T-cell (primary cell): Measurements from ENCODE around the gene SVIL. TPM values are rescaled to one million over a fixed set of nuclear protein-coding genes. Genes with fewer than 3 reads are reported as not detected.

Experiments
- ATAC-seq, 4 experiments: fragments of 200-7000 bp in 3 of 4; fragments of 150-1000 bp in 1 of 4; cut with Tn5 transposase; replicated peaks in 1 of 4; 1 replicate in 3 of 4; 2 replicates in 1 of 4; pipeline ENCODE4 v1.10.0; 2021; ENCODE audit warnings: moderate library complexity in 3 of 4, mild to moderate bottlenecking in 2 of 4, moderate number of reproducible peaks in 1 of 4
- CTCF ChIA-PET, 2 donors: fragments of 300-600 bp; sonication (Branson Sonifier 250); formaldehyde crosslinking; loops; one replicate each; lab custom pipeline; 2022; ENCODE audit warnings: antibody characterized with exemption in 2 of 2; lab: Charles Lee
- POLR2A ChIA-PET, 2 donors: fragments of 300-600 bp; sonication (Branson Sonifier 250); formaldehyde crosslinking; loops; one replicate each; lab custom pipeline; 2022; ENCODE audit warnings: antibody characterized with exemption in 2 of 2; lab: Charles Lee
- DNase-seq, 35 experiments: peaks; one replicate each; pipeline versions ENCODE4 v3.0.0 to v3.0.0-alpha.2; 2013 to 2023
- H3K27ac ChIP-seq: one replicate; pipeline ENCODE4 v1.5.1; 2013; ENCODE audit warnings: low read length
- H3K27me3 ChIP-seq, 2 experiments: replicated peaks in 1 of 2; 1 replicate in 1 of 2; 2 replicates in 1 of 2; pipeline versions ENCODE4 v1.6.1 to v1.7.0; 2013; ENCODE audit warnings: low read length in 1 of 2, mixed read lengths in 1 of 2; ENCODE audit not compliant: control insufficient read depth in 2 of 2, insufficient read depth in 2 of 2; ENCODE audit errors: extremely low read depth in 1 of 2
- H3K36me3 ChIP-seq, 2 donors: 1 replicate in 1 of 2; 2 replicates in 1 of 2; pipeline versions ENCODE4 v1.6.1 to v1.7.0; 2013; ENCODE audit warnings: low read length in 1 of 2; ENCODE audit not compliant: control insufficient read depth in 2 of 2, insufficient read depth in 1 of 2; ENCODE audit errors: extremely low read depth in 1 of 2
- H3K4me1 ChIP-seq, 2 experiments: 1 replicate in 1 of 2; 2 replicates in 1 of 2; pipeline versions ENCODE4 v1.6.1 to v1.7.0; 2013; ENCODE audit warnings: low read length in 2 of 2, mixed read lengths in 1 of 2; ENCODE audit not compliant: insufficient read depth in 2 of 2, control insufficient read depth in 1 of 2; ENCODE audit errors: extremely low read depth in 1 of 2
- H3K4me3 ChIP-seq, 2 donors: 1 replicate in 1 of 2; 2 replicates in 1 of 2; pipeline versions ENCODE4 v1.5.1 to v1.7.0; 2013; ENCODE audit warnings: mild to moderate bottlenecking in 2 of 2, low read length in 1 of 2, moderate library complexity in 1 of 2; ENCODE audit not compliant: control insufficient read depth in 1 of 2; ENCODE audit errors: extremely low read depth in 1 of 2
- H3K9me3 ChIP-seq: 2 replicates; pipeline ENCODE4 v1.7.0; 2013
- H3K27ac Mint-ChIP-seq, 2 donors: one replicate each; pipeline ENCODE4 v1.8.0; 2020 to 2021; ENCODE audit warnings: mild to moderate bottlenecking in 2 of 2, mixed read lengths in 2 of 2
- H3K27me3 Mint-ChIP-seq, 2 donors: one replicate each; pipeline ENCODE4 v1.8.0; 2021 to 2022; ENCODE audit warnings: mixed read lengths in 2 of 2
- H3K36me3 Mint-ChIP-seq: one replicate; pipeline ENCODE4 v1.8.0; 2021; ENCODE audit warnings: mixed read lengths
- H3K4me1 Mint-ChIP-seq, 3 donors: one replicate each; pipeline ENCODE4 v1.8.0; 2020 to 2022; ENCODE audit warnings: mixed read lengths in 3 of 3, mild to moderate bottlenecking in 1 of 3
- H3K4me3 Mint-ChIP-seq, 3 donors: one replicate each; pipeline ENCODE4 v1.8.0; 2020 to 2022; ENCODE audit warnings: mild to moderate bottlenecking in 3 of 3, mixed read lengths in 3 of 3, moderate library complexity in 3 of 3
- H3K9me3 Mint-ChIP-seq, 3 donors: one replicate each; pipeline ENCODE4 v1.8.0; 2020 to 2022; ENCODE audit warnings: mixed read lengths in 3 of 3
- WGBS: methylation state at CpG from one replicate; pipeline ENCODE4 v1.1.5; 2013; ENCODE audit warnings: missing lambda C conversion rate; ENCODE audit not compliant: insufficient coverage; 5-methylcytosine and 5-hydroxymethylcytosine counted together
- total RNA-seq, 35 experiments: library from RNA in 6 of 35; stranded (reverse) in 6 of 35; fragments of 120-200 nt in 1 of 35; gene quantifications; one replicate each; pipeline versions ENCODE4 v1.2.1 to v1.2.4 and lab custom pipeline; 2013 to 2026

SVIL gene
- total RNA-seq, 5 donors from 2014 or later (not counting 1 experiment from before 2014, with no cell fraction given) = 17.4 to 45.6 (median 19.6) TPM

GRCh38 chr10:29651767-29652166 lies 17.0 kb upstream of the SVIL start:
- Mint-ChIP-seq H3K4me3 (no peak overlapping the region), H3K27me3 (no peaks in the 10 kb centered on the region), H3K9me3 (no peaks in the 10 kb centered on the region), H3K27ac (no peak overlapping the region), H3K36me3 (peaks cover 36% of the 10 kb centered on the region), H3K4me1 (peaks cover 39 to 48% (median 46%) of the 10 kb centered on the region in 3 donors)
- ATAC-seq (no peak), DNase-seq (no peak)
- WGBS = 50% methylated on average over 2 of the region's 3 CpGs
- Histone ChIP-seq H3K27ac (no peak overlapping the region), H3K4me3 (no peak overlapping the region), H3K27me3 (no peaks in the 10 kb centered on the region), H3K36me3 (peaks cover 0 to 6% of the 10 kb centered on the region in 2 donors), H3K9me3 (no peaks in the 10 kb centered on the region), H3K4me1 (peaks cover 17 to 20% of the 10 kb centered on the region in 2 experiments)
- ChIA-PET CTCF (no interaction called here), POLR2A (no interaction called here)

- Mint-ChIP-seq H3K27ac (peak overlapping the region in 1 of 2 donors; percentile 53), H3K4me1 (peaks cover 49 to 56% (median 53%) of the 10 kb centered on the region in 3 donors), H3K27me3 (no peaks in the 10 kb centered on the region), H3K36me3 (peaks cover 28% of the 10 kb centered on the region), H3K4me3 (no peak overlapping the region), H3K9me3 (no peaks in the 10 kb centered on the region)
- peaks cover 23 to 24% of the 10 kb centered on the region in 2 experiments for H3K4me1 ChIP-seq
- no peak overlapping the region for H3K4me3 ChIP-seq
- POLR2A ChIA-PET = no interaction called here
- peaks cover 0 to 6% of the 10 kb centered on the region in 2 donors for H3K36me3 ChIP-seq
- CTCF ChIA-PET = no interaction called here
- ATAC-seq (no peak), DNase-seq (no peak)
- no peak overlapping the region for H3K27ac ChIP-seq
- no peaks in the 10 kb centered on the region for H3K27me3 ChIP-seq
- 89% methylated on average over 1 of the region's 1 CpG for WGBS
- no peaks in the 10 kb centered on the region for H3K9me3 ChIP-seq
Measured at GRCh38 chr10:29650552-29650944, 15.8 kb upstream of the SVIL start.

- peaks cover 51 to 59% (median 56%) of the 10 kb centered on the region in 3 donors for H3K4me1 Mint-ChIP-seq
- no peaks in the 10 kb centered on the region for H3K9me3 ChIP-seq
- no peaks in the 10 kb centered on the region for H3K27me3 Mint-ChIP-seq
- DNase-seq = no peak
- peak overlapping the region in 1 of 2 donors; percentile 20 for H3K27ac Mint-ChIP-seq
- no peak for ATAC-seq
- H3K36me3 Mint-ChIP-seq = peaks cover 25% of the 10 kb centered on the region
- peaks cover 23 to 24% of the 10 kb centered on the region in 2 experiments for H3K4me1 ChIP-seq
- no CpG with 5 or more reads among the region's 7 CpGs for WGBS
- CTCF ChIA-PET = no interaction called here
- H3K4me3 Mint-ChIP-seq = no peak overlapping the region
- no peaks in the 10 kb centered on the region for H3K27me3 ChIP-seq
- H3K27ac ChIP-seq = no peak overlapping the region
- H3K4me3 ChIP-seq = no peak overlapping the region
- peaks cover 0 to 4% of the 10 kb centered on the region in 2 donors for H3K36me3 ChIP-seq
- POLR2A ChIA-PET = no interaction called here
- no peaks in the 10 kb centered on the region for H3K9me3 Mint-ChIP-seq
Measured at GRCh38 chr10:29649561-29650551, 15.1 kb upstream of the SVIL start.

- H3K9me3 ChIP-seq = no peaks in the 10 kb centered on the region
- CTCF ChIA-PET = no interaction called here
- H3K4me1 ChIP-seq = peaks cover 23 to 24% of the 10 kb centered on the region in 2 experiments
- Mint-ChIP-seq H3K9me3 (no peaks in the 10 kb centered on the region), H3K4me3 (no peak overlapping the region), H3K27ac (peak overlapping the region; percentile 61 to 76), H3K4me1 (peaks cover 51 to 59% (median 54%) of the 10 kb centered on the region in 3 donors), H3K36me3 (peaks cover 28% of the 10 kb centered on the region), H3K27me3 (no peaks in the 10 kb centered on the region)
- WGBS = no CpG with 5 or more reads among the region's 1 CpG
- ATAC-seq (no peak), DNase-seq (no peak)
- H3K27ac ChIP-seq = no peak overlapping the region
- peaks cover 0 to 4% of the 10 kb centered on the region in 2 donors for H3K36me3 ChIP-seq
- POLR2A ChIA-PET = no interaction called here
- no peak overlapping the region for H3K4me3 ChIP-seq
- no peaks in the 10 kb centered on the region for H3K27me3 ChIP-seq
Measured at GRCh38 chr10:29648983-29649268, 14.2 kb upstream of the SVIL start.

GRCh38 chr10:29648114-29648982 lies 13.6 kb upstream of the SVIL start:
- CTCF ChIA-PET = interaction anchor here in 1 of 2 donors (2.5 kb wide), 1 partner anchor 9 kb away, joined by 10 read pairs; no protein-coding TSS in a partner anchor
- Mint-ChIP-seq H3K27me3 (no peaks in the 10 kb centered on the region), H3K4me3 (peak overlapping the region; percentile 19 to 78 (median 47)), H3K27ac (peak overlapping the region; percentile 68 to 76), H3K9me3 (no peaks in the 10 kb centered on the region), H3K36me3 (peaks cover 28% of the 10 kb centered on the region), H3K4me1 (peaks cover 51 to 59% (median 54%) of the 10 kb centered on the region in 3 donors)
- Histone ChIP-seq H3K27ac (peak overlapping the region; percentile 35), H3K9me3 (no peaks in the 10 kb centered on the region), H3K4me3 (peak overlapping the region in 1 of 2 donors; percentile 19), H3K4me1 (peaks cover 23 to 24% of the 10 kb centered on the region in 2 experiments), H3K27me3 (no peaks in the 10 kb centered on the region), H3K36me3 (peaks cover 0 to 6% of the 10 kb centered on the region in 2 donors)
- POLR2A ChIA-PET = interaction anchor here in 1 of 2 donors (1.1 kb wide), 1 partner anchor 8 kb away, joined by 17 read pairs; no protein-coding TSS in a partner anchor
- peak; percentile 79 to 82 (median 81) for ATAC-seq
- peak in 26 of 35 experiments; percentile 4 to 46 (median 20) for DNase-seq
- 53% methylated on average over 4 of the region's 9 CpGs for WGBS

GRCh38 chr10:29647478-29647877 lies 12.7 kb upstream of the SVIL start:
- peak in 2 of 4 experiments; percentile 58 to 68 for ATAC-seq
- Mint-ChIP-seq H3K27ac (peak overlapping the region in 1 of 2 donors; percentile 72), H3K9me3 (no peaks in the 10 kb centered on the region), H3K36me3 (peaks cover 26% of the 10 kb centered on the region), H3K27me3 (no peaks in the 10 kb centered on the region), H3K4me3 (peak overlapping the region in 2 of 3 donors; percentile 39 to 78), H3K4me1 (peaks cover 51 to 54% (median 54%) of the 10 kb centered on the region in 3 donors)
- ChIA-PET POLR2A (interaction anchor here in 1 of 2 donors (1.1 kb wide), 1 partner anchor 9 kb away, joined by 17 read pairs; no protein-coding TSS in a partner anchor), CTCF (interaction anchor here (0.6 to 2.5 kb wide), 7 partner anchors 8 to 1038 kb away, joined by 4 to 10 read pairs (median 4); no protein-coding TSS in a partner anchor)
- H3K36me3 ChIP-seq = peaks cover 0 to 6% of the 10 kb centered on the region in 2 donors
- no peaks in the 10 kb centered on the region for H3K27me3 ChIP-seq
- no CpG with 5 or more reads among the region's 5 CpGs for WGBS
- DNase-seq = no peak
- peaks cover 23 to 24% of the 10 kb centered on the region in 2 experiments for H3K4me1 ChIP-seq
- H3K27ac ChIP-seq = peak overlapping the region; percentile 48
- no peak overlapping the region for H3K4me3 ChIP-seq
- no peaks in the 10 kb centered on the region for H3K9me3 ChIP-seq
